K562 (cell line): ENCODE data around the gene SS18. TPM values are rescaled to one million over a fixed set of nuclear protein-coding genes. Genes with fewer than 3 reads are reported as not detected.

Experiments used
- ARID1B ChIP-seq: fragments of 450-650 bp; IDR thresholded peaks from 2 replicates; pipeline ENCODE4 v1.6.1; 2016; ENCODE audit warnings: antibody characterized with exemption, mild to moderate bottlenecking, inconsistent platforms
- ATF1 ChIP-seq, 2 experiments: fragments of 450-650 bp in 1 of 2; IDR thresholded peaks; 2 replicates each; pipeline ENCODE4 v1.6.1; 2016; ENCODE audit warnings: missing compliant biosample characterization in 1 of 2, missing genetic modification characterization in 1 of 2
- CTBP1 ChIP-seq: fragments of 450-650 bp; IDR thresholded peaks from 2 replicates; pipeline ENCODE4 v1.6.1; 2016; ENCODE audit warnings: borderline replicate concordance
- DDX20 ChIP-seq: fragments of 450-650 bp; IDR thresholded peaks from 2 replicates; pipeline ENCODE4 v1.6.1; 2016; ENCODE audit warnings: missing genetic modification characterization, low read depth, mild to moderate bottlenecking, missing compliant biosample characterization, moderate library complexity
- EP300 ChIP-seq: IDR thresholded peaks from 2 replicates; pipeline ENCODE4 v1.6.1; 2012; ENCODE audit warnings: low read length, improper control_type of control experiment
- FOSL1 ChIP-seq: fragments of 200-800 bp; sonication (Bioruptor generic); conservative IDR thresholded peaks from 2 replicates; pipeline ENCODE4 v1.6.1; 2016; ENCODE audit warnings: missing genetic modification characterization, missing compliant biosample characterization
- GTF2A2 ChIP-seq: IDR thresholded peaks from 2 replicates; pipeline ENCODE4 v1.6.1; 2016; ENCODE audit warnings: mild to moderate bottlenecking, missing genetic modification characterization, missing compliant biosample characterization
- GTF3C2 ChIP-seq: IDR thresholded peaks from 3 replicates; pipeline ENCODE4 v1.6.1; 2011; ENCODE audit warnings: borderline replicate concordance, mild to moderate bottlenecking, moderate library complexity; ENCODE audit not compliant: insufficient read length; ENCODE audit errors: extremely low read depth
- JUN ChIP-seq, 2 experiments: sonication (generic) in 1 of 2; formaldehyde crosslinking in 1 of 2; IDR thresholded peaks; 2 replicates each; pipeline versions ENCODE4 v1.6.1 to v1.8.0; 2012 to 2022; ENCODE audit warnings: borderline replicate concordance in 2 of 2, mild to moderate bottlenecking in 2 of 2, improper control_type of control experiment in 1 of 2, low read depth in 1 of 2, low read length in 1 of 2, missing genetic modification reagents in 1 of 2
- KDM1A ChIP-seq, 2 experiments: fragments of 450-650 bp; IDR thresholded peaks; 2 replicates each; pipeline ENCODE4 v1.6.1; 2016; ENCODE audit warnings: mild to moderate bottlenecking in 2 of 2
- MED1 ChIP-seq: sonication (generic); formaldehyde crosslinking; IDR thresholded peaks from 2 replicates; pipeline ENCODE4 v1.8.1; 2023; ENCODE audit warnings: missing genetic modification reagents, borderline replicate concordance
- NR1H2 ChIP-seq: sonication (generic); formaldehyde crosslinking; IDR thresholded peaks from 2 replicates; pipeline ENCODE4 v1.4.0; 2020; ENCODE audit warnings: mild to moderate bottlenecking, missing genetic modification reagents
- NR2C1 ChIP-seq, 2 experiments: fragments of 450-650 bp; IDR thresholded peaks; 2 replicates each; pipeline ENCODE4 v1.6.1; 2017; ENCODE audit warnings: mild to moderate bottlenecking in 2 of 2, antibody characterized with exemption in 1 of 2, inconsistent platforms in 1 of 2, missing compliant biosample characterization in 1 of 2, missing genetic modification characterization in 1 of 2
- PCBP1 ChIP-seq: fragments of 200-400 bp; formaldehyde crosslinking; IDR thresholded peaks from 2 replicates; pipeline ENCODE4 v1.6.1; 2018; ENCODE audit warnings: mild to moderate bottlenecking, low read depth, low read length; ENCODE audit not compliant: poor library complexity, severe bottlenecking
- SMAD4 ChIP-seq: fragments of 250-450 bp; sonication (Bioruptor Pico); conservative IDR thresholded peaks from 2 replicates; pipeline ENCODE4 v1.8.0; 2021; ENCODE audit warnings: inconsistent platforms, mild to moderate bottlenecking, moderate library complexity
- TBP ChIP-seq: optimal IDR thresholded peaks from 2 replicates; pipeline ENCODE3; 2011; ENCODE audit warnings: low read depth, low read length, improper control_type of control experiment
- TCF7 ChIP-seq: sonication (generic); IDR thresholded peaks from 2 replicates; pipeline ENCODE4 v1.6.1; 2016; ENCODE audit warnings: antibody characterized with exemption, borderline replicate concordance
- TEAD4 ChIP-seq, 2 experiments: sonication (generic) in 1 of 2; formaldehyde crosslinking in 1 of 2; IDR thresholded peaks; 2 replicates each; pipeline versions ENCODE4 v1.6.1 to v1.8.0; 2012 to 2022; ENCODE audit warnings: borderline replicate concordance in 1 of 2, inconsistent platforms in 1 of 2, low read length in 1 of 2, mild to moderate bottlenecking in 1 of 2, missing genetic modification reagents in 1 of 2
- YY1 ChIP-seq, 3 experiments: IDR thresholded peaks; 2 replicates each; pipeline ENCODE4 v1.6.1; 2011; ENCODE audit warnings: low read length in 2 of 3, mild to moderate bottlenecking in 2 of 3, moderate library complexity in 2 of 3, borderline replicate concordance in 1 of 3, control low read depth in 1 of 3, low read depth in 1 of 3; ENCODE audit not compliant: insufficient read depth in 3 of 3, insufficient replicate concordance in 2 of 3, control insufficient read depth in 1 of 3, insufficient read length in 1 of 3; ENCODE audit errors: extremely low read depth in 1 of 3
- ZBTB33 ChIP-seq: sonication (generic); formaldehyde crosslinking; IDR thresholded peaks from 2 replicates; pipeline ENCODE4 v1.8.1; 2023; ENCODE audit warnings: mild to moderate bottlenecking, missing genetic modification reagents
- ZBTB7A ChIP-seq: IDR thresholded peaks from 2 replicates; pipeline ENCODE4 v1.6.1; 2011; ENCODE audit warnings: low read depth, mild to moderate bottlenecking, low read length, moderate library complexity, borderline replicate concordance; ENCODE audit not compliant: control insufficient read depth
- ZNF644 ChIP-seq: fragments of 200-800 bp; sonication (Bioruptor generic); IDR thresholded peaks from 2 replicates; pipeline ENCODE4 v1.6.1; 2016; ENCODE audit warnings: low read depth, missing genetic modification characterization, missing compliant biosample characterization
- polyA plus RNA-seq, 8 experiments: library from polyadenylated mRNA; depleted of rRNA in 4 of 8; stranded (reverse) in 5 of 8; unstranded in 3 of 8; fragments of >200 nt; fragmentation: Nextera tagmentation in 2 of 8; fragmentation: Illumina TruSeq in 1 of 8; extraction: Ambion mirVana in 2 of 8; extraction: Trizol in 1 of 8; gene quantifications; 2 replicates each; pipeline versions ENCODE4 v1.2.1 to v1.2.3, GENCODE V29; 2011 to 2014; ENCODE audit warnings: inconsistent platforms in 1 of 8, missing spikeins in 1 of 8
- total RNA-seq, 7 experiments: library from RNA; depleted of rRNA in 6 of 7; stranded (reverse); fragments of >200 nt in 6 of 7; fragmentation: Illumina TruSeq in 2 of 7; extraction: Trizol in 2 of 7; gene quantifications; 2 replicates each; pipeline versions ENCODE4 v1.2.1 to v1.2.3, GENCODE V29; 2011 to 2021; ENCODE audit warnings: low replicate concordance in 1 of 7

SS18 gene
- total and polyA plus RNA-seq, 9 of the 15 experiments (the other 6 are each of a cell fraction or from before 2014, with no cell fraction given): 30.9 to 190 (median 102) TPM

GRCh38 chr18:25974630-25975077 lies 115.8 kb downstream of the SS18 start (continued):
- TF ChIP-seq TBP (peak; percentile 38), ATF1 (CRISPR knock-in tag; IDR thresholded peaks at IDR 0.05) (no peak), ATF1 (tag; IDR thresholded peaks at IDR 0.05) (peak; percentile 67), JUN (IDR thresholded peaks at IDR 0.05; ENCODE audit: borderline replicate concordance, low read depth, low read length) (no peak), JUN (CRISPR knock-in tag; IDR thresholded peaks at IDR 0.05; ENCODE audit: borderline replicate concordance) (no peak), DDX20 (tag) (no peak), TEAD4 (IDR thresholded peaks at IDR 0.05; ENCODE audit: low read length) (peak; percentile 29; the same call in 1 of the 2 replicates), TEAD4 (CRISPR knock-in tag; IDR thresholded peaks at IDR 0.05; ENCODE audit: borderline replicate concordance) (no peak), MED1 (CRISPR knock-in tag) (no peak), NR1H2 (CRISPR knock-in tag) (no peak), ZBTB7A (no peak), ZBTB33 (CRISPR knock-in tag) (no peak), GTF3C2 (peak; percentile 66), TCF7 (no peak), YY1 (IDR thresholded peaks at IDR 0.05; ENCODE audit: borderline replicate concordance in 1 of 3, control insufficient read depth in 1 of 3, extremely low read depth in 1 of 3, insufficient read depth in 3 of 3, insufficient read length in 1 of 3, insufficient replicate concordance in 2 of 3, low read depth in 1 of 3, low read length in 2 of 3) (no peak), CTBP1 (peak; percentile 75; the same call in 1 of the 2 replicates), PCBP1 (no peak), ARID1B (peak; percentile 62; the same call in 1 of the 2 replicates), ZNF644 (0 out of 2 replicates have a peak, but pooled peaks have one; percentile 23), EP300 (peak; percentile 37; the same call in 1 of the 2 replicates), NR2C1 (IDR thresholded peaks at IDR 0.05) (no peak; the same call in 1 of the 2 replicates), NR2C1 (tag; IDR thresholded peaks at IDR 0.05) (peak; percentile 81), GTF2A2 (tag) (no peak), SMAD4 (peak; percentile 94), FOSL1 (tag) (no peak), KDM1A (IDR thresholded peaks at IDR 0.05) (peak; percentile 85 to 89)
